Measurements from ENCODE around the gene SOWAHD.
"Not testable (repeated sequence)": the region's sequence is repeated elsewhere in the genome, so short reads cannot be mapped to it uniquely, and the experiment has no call there.

Gene SOWAHD

GRCh38 chrX:119745283-119745848, 13.0 kb upstream of the SOWAHD start:
- H3K4me3 ChIP-seq (ENCODE audit: low read length) = no peak overlapping the region
- TF ChIP-seq CTCF (IDR thresholded peaks at IDR 0.05; ENCODE audit: insufficient read depth, low read depth, low read length, missing control alignments) = no peak
- DNase-seq (ENCODE audit: low read depth) = no peak

GRCh38 chrX:119750131-119750530, 8.3 kb upstream of the SOWAHD start:
- DNase-seq (ENCODE audit: low read depth); H3K4me3 ChIP-seq (ENCODE audit: low read length): not testable (repeated sequence)

DNA sequence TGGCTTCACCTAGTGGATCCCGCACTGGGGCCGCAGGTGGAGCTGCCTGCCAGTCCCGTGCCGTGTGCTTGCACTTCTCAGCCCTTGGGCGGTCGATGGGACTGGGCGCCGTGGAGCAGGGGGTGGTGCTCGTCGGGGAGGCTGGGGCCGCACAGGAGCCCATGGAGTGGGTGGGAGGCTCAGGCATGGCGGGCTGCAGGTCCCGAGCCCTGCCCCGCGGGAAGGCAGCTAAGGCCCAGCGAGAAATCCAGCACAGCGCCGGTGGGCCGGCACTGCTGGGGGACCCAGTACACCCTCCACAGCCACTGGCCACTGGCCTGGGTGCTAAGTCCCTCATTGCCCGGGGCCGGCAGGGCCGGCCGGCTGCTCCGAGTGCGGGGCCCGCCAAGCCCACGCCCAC, 7.6 kb upstream of the SOWAHD start:
- H3K4me3 ChIP-seq (ENCODE audit: low read length) = not testable (repeated sequence)

GRCh38 chrX:119753001-119753400, 5.4 kb upstream of the SOWAHD start:
- TF ChIP-seq CTCF (IDR thresholded peaks at IDR 0.05; ENCODE audit: insufficient read depth, low read depth, low read length, missing control alignments) = no peak
- no peak overlapping the region for H3K4me3 ChIP-seq (ENCODE audit: low read length)
- no peak for DNase-seq (ENCODE audit: low read depth)

More for the DNA sequence above, 7.6 kb upstream of the SOWAHD start:
- not testable (repeated sequence) for DNase-seq (ENCODE audit: low read depth)

DNA sequence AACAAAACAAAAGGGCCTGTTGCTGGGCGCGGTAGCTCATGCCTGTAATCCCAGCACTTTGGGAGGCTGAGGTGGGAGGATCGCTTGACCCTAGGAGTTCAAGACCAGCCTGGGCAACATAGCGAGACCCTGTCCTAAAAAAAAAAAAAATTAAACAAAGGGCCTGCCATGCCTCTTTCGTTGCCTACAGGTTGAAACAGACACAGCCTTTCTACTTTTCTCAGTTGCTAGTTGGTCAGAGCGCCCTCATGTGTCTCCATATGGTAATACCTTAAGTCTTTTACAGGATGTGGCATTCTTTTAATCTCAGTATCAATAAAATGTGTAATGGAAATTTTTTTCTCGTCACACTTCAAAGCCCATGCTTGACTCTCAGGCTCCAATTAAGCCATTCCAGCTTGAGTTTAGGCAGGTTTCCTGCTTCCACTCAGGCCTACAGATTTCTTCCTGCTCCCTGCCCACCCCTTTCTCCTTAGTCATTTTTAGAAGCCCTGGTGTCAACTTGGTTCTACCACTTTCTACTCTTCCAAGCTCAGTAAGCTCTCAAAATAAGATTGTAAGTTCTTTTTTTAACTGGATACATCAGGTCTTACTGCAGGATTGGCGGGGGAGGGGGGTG, 4.6 kb upstream of the SOWAHD start:
- DNase-seq (ENCODE audit: low read depth) = peak; percentile 45
- H3K4me3 ChIP-seq (ENCODE audit: low read length) = no peak overlapping the region
- peak; percentile 38 for TF ChIP-seq CTCF (IDR thresholded peaks at IDR 0.05; ENCODE audit: insufficient read depth, low read depth, low read length, missing control alignments)

- H3K4me3 ChIP-seq (ENCODE audit: low read length) = no peak overlapping the region
- DNase-seq (ENCODE audit: low read depth) = no peak
These were observed 2.3 kb upstream of the SOWAHD start for GRCh38 chrX:119755981-119756533.

GRCh38 chrX:119756926-119757635, 1.3 kb upstream of the SOWAHD start:
- DNase-seq (ENCODE audit: low read depth) = no peak
- no peak overlapping the region for H3K4me3 ChIP-seq (ENCODE audit: low read length)
- TF ChIP-seq CTCF (IDR thresholded peaks at IDR 0.05; ENCODE audit: insufficient read depth, low read depth, low read length, missing control alignments) = no peak

More at GRCh38 chrX:119755981-119756533, 2.3 kb upstream of the SOWAHD start:
- no peak for TF ChIP-seq CTCF (IDR thresholded peaks at IDR 0.05; ENCODE audit: insufficient read depth, low read depth, low read length, missing control alignments)

DNA sequence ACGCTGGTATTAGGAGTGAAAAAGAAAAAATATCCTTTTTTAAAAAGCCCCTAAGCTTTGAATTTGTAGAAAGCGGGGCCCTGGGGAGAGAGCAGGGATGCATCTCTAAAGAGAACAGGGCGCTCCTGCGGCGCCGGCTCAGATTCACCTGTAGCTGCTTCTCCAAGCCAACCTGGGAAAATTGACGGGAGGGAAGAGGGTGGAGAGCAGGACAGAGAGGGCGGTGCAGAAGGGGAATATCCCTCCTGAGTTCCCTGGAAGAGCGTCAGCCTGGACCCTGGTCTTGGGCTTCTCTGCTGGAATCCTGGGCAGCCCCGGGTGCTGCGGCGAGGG, 776 bp upstream of the SOWAHD start:
- DNase-seq (ENCODE audit: low read depth) = no peak
- TF ChIP-seq CTCF (IDR thresholded peaks at IDR 0.05; ENCODE audit: insufficient read depth, low read depth, low read length, missing control alignments) = no peak
- peak overlapping the region; percentile 44 for H3K4me3 ChIP-seq (ENCODE audit: low read length)
